Nephron progenitor cell (in vitro differentiated cells): Measurements from ENCODE around the gene DNAH8.

Experiments used
- DNase-seq: peaks from one replicate; pipeline ENCODE4 v3.0.0; 2021
- H3K27ac Mint-ChIP-seq: 2 replicates; pipeline ENCODE4 v1.8.0; 2021; ENCODE audit warnings: mild to moderate bottlenecking, moderate library complexity, mixed read lengths
- H3K27me3 Mint-ChIP-seq: 2 replicates; pipeline ENCODE4 v1.8.0; 2021; ENCODE audit warnings: mild to moderate bottlenecking, low read depth, mixed read lengths; ENCODE audit not compliant: poor library complexity
- H3K36me3 Mint-ChIP-seq: 2 replicates; pipeline ENCODE4 v1.8.0; 2021; ENCODE audit warnings: low read depth, mixed read lengths
- H3K4me1 Mint-ChIP-seq: 2 replicates; pipeline ENCODE4 v1.8.0; 2021; ENCODE audit warnings: mixed read lengths
- H3K4me3 Mint-ChIP-seq: 2 replicates; pipeline ENCODE4 v1.8.0; 2021; ENCODE audit warnings: mild to moderate bottlenecking, moderate library complexity, mixed read lengths
- H3K9me3 Mint-ChIP-seq: 2 replicates; pipeline ENCODE4 v1.8.0; 2021; ENCODE audit warnings: mild to moderate bottlenecking, moderate library complexity, mixed read lengths
- CTCF ChIP-seq: fragments of 200-600 bp; sonication (generic); IDR thresholded peaks from 2 replicates; pipeline ENCODE4 v1.5.0; 2021; ENCODE audit warnings: antibody characterized with exemption

DNAH8 gene

GRCh38 chr6:38976801-38977500, 261.8 kb downstream of the DNAH8 start:
- Mint-ChIP-seq H3K36me3 (no peaks in the 10 kb centered on the region), H3K27ac (no peak overlapping the region), H3K4me3 (no peak overlapping the region), H3K9me3 (no peaks in the 10 kb centered on the region), H3K4me1 (peaks cover 18% of the 10 kb centered on the region), H3K27me3 (peaks cover 6% of the 10 kb centered on the region)
- TF ChIP-seq CTCF = no peak
- DNase-seq = no peak

GRCh38 chr6:38978139-38978704, 263.1 kb downstream of the DNAH8 start:
- Mint-ChIP-seq H3K4me1 (peaks cover 23% of the 10 kb centered on the region), H3K36me3 (no peaks in the 10 kb centered on the region), H3K27me3 (peaks cover 6% of the 10 kb centered on the region), H3K9me3 (no peaks in the 10 kb centered on the region), H3K4me3 (no peak overlapping the region), H3K27ac (no peak overlapping the region)
- DNase-seq = no peak
- TF ChIP-seq CTCF = no peak

- peaks cover 10% of the 10 kb centered on the region for H3K4me1 Mint-ChIP-seq
- no peak overlapping the region for H3K27ac Mint-ChIP-seq
- no peak for DNase-seq
- no peak overlapping the region for H3K4me3 Mint-ChIP-seq
- no peaks in the 10 kb centered on the region for H3K9me3 Mint-ChIP-seq
- TF ChIP-seq CTCF = no peak
- no peaks in the 10 kb centered on the region for H3K36me3 Mint-ChIP-seq
- H3K27me3 Mint-ChIP-seq = peaks cover 1% of the 10 kb centered on the region
Measured at GRCh38 chr6:38982470-38982869, 267.4 kb downstream of the DNAH8 start.

GRCh38 chr6:38984723-38985122, 269.6 kb downstream of the DNAH8 start:
- Mint-ChIP-seq H3K27me3 (no peaks in the 10 kb centered on the region), H3K9me3 (no peaks in the 10 kb centered on the region), H3K4me3 (no peak overlapping the region), H3K36me3 (no peaks in the 10 kb centered on the region), H3K4me1 (peaks cover 10% of the 10 kb centered on the region), H3K27ac (no peak overlapping the region)
- no peak for TF ChIP-seq CTCF
- DNase-seq = no peak

- H3K27ac Mint-ChIP-seq = no peak overlapping the region
- no peak for TF ChIP-seq CTCF
- no peak overlapping the region for H3K4me3 Mint-ChIP-seq
- peaks cover 10% of the 10 kb centered on the region for H3K4me1 Mint-ChIP-seq
- no peaks in the 10 kb centered on the region for H3K27me3 Mint-ChIP-seq
- H3K36me3 Mint-ChIP-seq = no peaks in the 10 kb centered on the region
- DNase-seq = no peak
- no peaks in the 10 kb centered on the region for H3K9me3 Mint-ChIP-seq
Measured at GRCh38 chr6:38985839-38986238, 270.7 kb downstream of the DNAH8 start.

DNA sequence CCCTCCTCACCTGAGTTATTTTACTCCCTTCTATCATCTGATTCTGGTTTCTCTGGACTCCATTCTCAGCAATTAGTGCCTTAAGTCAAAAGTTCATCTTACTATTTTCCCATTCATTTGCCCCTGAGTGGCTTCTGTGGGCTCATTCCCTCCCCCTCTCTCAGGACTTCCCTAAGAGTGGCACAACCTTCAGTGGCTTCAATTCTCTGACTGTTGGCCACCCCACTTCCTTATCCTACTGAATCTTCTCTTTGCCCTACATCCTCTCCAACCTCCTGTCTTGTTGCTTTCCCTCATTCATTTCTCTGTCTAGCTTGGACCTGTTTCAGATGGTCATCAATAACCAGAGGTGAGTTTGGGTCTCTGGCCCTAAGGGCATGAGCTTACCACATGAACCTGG, 272.4 kb downstream of the DNAH8 start:
- no peak for TF ChIP-seq CTCF
- peaks cover 8% of the 10 kb centered on the region for H3K4me1 Mint-ChIP-seq

More for the DNA sequence above, 272.4 kb downstream of the DNAH8 start:
- Mint-ChIP-seq H3K27ac (no peak overlapping the region), H3K4me3 (no peak overlapping the region), H3K9me3 (no peaks in the 10 kb centered on the region), H3K27me3 (no peaks in the 10 kb centered on the region), H3K36me3 (no peaks in the 10 kb centered on the region)
- DNase-seq = no peak
